AG09319 (cell line): ENCODE data around the gene CDC42BPB.

Experiments
- DNase-seq: peaks from one replicate; pipeline ENCODE4 v3.0.0-alpha.2; 2010; ENCODE audit warnings: low read depth; ENCODE audit errors: extremely low read depth
- TF ChIP-seq, protein P1 (sequence below): IDR thresholded peaks from 2 replicates; pipeline ENCODE4 v1.5.1; 2011; ENCODE audit warnings: low read depth, mild to moderate bottlenecking, inconsistent platforms, low read length, moderate library complexity

The CDC42BPB gene

DNA sequence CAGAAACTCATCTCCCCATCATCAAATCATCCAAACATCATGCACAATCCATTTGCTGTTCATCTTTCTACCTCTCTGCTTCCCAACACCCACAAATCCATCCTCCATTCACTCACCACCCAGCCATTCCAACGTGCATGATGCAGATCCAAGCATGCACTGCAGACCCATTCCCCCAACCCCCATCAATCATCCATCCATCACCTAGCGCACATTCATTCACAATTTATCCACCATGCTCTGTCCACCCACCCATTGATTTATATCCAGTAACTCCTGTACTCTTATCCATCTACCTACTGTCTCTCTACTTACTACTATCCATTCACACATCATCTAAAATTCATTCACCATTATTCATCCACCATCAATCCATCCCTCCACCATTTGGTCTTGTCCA, 138.9 kb downstream of the CDC42BPB start:
- DNase-seq = no peak
- TF ChIP-seq, protein P1, sequence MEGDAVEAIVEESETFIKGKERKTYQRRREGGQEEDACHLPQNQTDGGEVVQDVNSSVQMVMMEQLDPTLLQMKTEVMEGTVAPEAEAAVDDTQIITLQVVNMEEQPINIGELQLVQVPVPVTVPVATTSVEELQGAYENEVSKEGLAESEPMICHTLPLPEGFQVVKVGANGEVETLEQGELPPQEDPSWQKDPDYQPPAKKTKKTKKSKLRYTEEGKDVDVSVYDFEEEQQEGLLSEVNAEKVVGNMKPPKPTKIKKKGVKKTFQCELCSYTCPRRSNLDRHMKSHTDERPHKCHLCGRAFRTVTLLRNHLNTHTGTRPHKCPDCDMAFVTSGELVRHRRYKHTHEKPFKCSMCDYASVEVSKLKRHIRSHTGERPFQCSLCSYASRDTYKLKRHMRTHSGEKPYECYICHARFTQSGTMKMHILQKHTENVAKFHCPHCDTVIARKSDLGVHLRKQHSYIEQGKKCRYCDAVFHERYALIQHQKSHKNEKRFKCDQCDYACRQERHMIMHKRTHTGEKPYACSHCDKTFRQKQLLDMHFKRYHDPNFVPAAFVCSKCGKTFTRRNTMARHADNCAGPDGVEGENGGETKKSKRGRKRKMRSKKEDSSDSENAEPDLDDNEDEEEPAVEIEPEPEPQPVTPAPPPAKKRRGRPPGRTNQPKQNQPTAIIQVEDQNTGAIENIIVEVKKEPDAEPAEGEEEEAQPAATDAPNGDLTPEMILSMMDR = no peak

DNA sequence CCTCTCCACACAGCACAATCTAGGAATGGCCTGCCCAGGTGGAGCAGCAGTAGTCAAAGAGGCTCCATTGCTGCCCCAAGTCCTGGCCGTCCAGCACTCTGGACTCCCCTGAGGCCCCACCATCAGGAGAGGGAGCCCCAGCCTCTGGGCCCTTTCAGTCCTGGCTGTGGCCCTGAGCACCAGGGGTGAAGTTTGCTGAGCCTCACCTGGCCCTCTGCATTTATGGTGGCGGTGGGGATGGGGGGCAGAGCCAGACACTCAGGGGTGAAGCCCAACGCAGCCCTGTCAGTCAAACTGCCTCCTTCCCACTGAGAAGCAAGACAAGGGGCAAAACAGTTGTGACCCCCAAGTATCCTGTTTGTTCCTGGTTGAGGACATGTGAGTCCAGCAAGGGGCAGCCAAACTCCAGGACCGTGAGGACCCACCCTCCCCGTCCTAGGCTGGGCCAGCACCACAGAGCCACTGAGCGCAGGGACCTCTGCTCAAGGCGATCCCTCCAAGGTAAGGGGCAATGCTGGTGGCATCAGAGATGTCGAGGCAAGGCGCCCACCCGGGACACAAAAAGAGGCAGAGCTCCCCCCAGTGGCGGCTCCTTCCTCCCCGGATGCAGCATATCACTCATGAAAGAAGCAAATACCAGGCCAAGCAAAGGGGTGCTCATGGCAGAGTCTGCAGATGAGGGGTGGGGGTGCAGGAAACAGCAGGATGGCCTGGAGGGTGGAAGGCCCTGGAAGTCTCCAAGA, 139.7 kb downstream of the CDC42BPB start:
- TF ChIP-seq, protein P1 = peak; percentile 78

DNA sequence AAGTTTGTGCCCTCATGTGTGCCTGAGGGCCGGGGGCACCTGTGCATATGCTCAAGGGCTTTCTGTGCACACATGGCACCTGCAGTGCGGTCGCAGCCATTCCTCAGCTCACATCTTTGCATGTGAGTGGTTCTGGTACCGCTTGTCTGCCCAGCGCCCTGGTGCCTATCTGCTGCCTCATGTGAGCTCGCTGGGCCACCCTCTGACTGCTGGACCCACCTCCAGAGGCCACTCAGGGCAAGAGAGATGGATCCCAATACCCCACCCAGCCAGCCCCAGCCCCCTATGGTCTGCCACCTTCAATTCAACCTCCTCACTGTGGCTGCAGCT, 140.3 kb downstream of the CDC42BPB start:
- TF ChIP-seq, protein P1 = no peak
- DNase-seq = no peak

More for the DNA sequence above, 139.7 kb downstream of the CDC42BPB start:
- DNase-seq = no peak

DNA sequence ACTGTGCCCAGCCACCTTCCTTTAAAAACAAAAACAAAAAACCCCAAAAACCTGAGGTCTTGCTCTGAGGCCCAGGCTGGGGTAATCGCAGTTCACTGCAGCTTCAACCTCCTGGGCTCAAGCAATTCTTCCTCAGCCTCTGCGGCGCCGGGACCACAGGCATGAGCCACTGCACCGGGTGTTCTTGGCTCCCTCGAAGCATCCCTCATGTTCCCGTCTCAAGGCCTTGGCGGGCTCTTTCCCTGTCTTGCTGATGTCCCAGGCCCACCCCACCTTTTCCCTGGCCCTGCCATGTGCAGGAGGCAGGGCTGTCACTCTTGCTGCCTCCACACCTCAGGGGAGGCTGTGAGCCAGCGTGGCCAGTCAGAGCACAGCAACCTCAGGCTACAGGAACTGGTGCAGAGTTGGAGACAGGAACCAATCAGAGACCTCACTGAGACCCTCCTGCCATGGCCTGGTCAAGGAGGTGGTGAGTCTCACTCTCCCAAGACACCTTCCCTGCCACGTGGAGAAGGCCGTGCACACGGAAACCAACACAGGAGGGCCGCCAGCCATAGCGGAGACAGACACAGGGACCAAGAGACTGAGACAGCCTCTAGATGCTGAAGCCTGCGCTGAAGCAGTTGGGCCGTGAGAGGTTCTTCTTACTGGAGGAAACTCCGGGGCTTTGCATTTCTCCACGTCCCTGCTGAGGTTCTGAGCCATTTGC, 140.8 kb downstream of the CDC42BPB start:
- no peak for DNase-seq
- TF ChIP-seq, protein P1 = no peak

DNA sequence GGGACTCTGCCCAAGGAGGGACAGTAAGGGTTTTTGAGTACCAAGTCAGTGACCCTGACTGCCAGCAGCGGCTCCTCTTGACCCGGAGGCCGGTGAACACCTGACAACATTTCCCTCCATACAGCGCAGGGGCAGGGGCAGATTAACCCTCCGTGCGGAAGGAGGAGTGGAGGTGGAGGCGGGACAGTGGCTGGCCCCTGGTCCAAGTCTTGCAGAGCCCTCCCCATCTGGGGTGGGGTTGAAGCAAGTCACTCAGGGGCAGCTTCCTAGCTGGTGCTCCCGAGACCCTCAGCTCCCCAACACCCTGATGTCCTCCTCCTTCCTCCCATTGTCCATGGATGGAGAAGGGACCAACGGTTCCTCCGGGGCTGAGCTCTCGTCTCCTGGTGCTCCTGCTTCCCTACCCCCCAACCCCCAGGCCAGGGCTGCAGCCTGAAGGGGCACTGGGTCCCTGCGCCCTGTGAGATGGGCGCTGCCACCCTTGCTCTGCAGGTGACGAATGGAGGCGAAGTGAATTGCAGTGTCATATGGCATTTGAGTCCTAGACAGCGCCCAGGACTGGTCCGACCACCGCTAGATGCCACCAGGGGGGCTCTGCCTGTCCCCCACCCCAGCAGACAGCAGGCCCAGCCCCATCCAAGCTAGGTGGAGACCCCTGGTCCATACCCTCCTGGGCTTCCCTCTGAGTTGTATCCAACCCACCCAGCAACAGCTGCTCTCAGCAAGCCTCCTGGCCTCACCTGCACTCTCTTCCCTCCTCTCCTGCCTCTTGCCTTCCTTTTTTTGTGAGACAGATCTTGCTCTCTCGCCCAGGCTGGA, 141.8 kb downstream of the CDC42BPB start:
- TF ChIP-seq, protein P1 = no peak

DNA sequence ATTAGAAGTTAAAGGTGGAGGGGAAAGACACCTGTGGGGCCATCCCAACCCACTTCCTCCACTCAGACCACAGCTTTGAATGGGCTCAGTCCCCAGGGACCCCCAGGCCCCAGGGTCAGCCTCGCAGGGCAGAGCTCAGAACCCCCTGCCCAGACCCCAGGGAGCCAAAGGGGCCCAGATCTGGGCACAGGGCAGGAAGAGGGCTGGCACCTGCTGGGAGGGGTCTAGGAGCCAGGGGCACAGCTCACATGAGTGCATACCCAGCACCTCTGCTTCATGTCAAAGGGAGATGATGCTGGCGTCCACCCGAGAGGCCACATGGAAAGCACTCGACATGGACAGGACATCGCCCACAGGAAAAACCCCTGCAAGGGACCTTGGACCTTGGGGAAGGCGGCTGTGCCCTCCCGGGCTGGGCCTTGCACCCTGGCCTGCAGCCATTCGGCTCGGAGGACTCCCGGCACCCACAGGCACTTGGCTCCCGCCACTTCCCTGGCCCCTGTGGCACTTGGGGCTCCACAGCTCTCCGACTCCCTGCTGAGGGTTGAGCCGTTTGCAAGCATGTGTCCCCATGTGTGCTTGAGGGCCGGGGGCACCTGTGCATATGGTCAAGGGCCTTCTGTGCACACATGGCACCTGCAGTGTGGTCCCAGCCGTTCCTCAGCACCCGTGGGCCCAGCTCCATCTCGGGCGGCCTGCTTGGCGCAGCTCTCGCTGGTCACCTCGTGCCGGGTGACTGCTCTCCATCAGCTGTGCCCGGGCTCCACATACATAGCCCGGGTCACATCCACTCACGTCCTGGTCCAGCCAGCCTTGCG, 142.7 kb downstream of the CDC42BPB start:
- DNase-seq = no peak
- TF ChIP-seq, protein P1 = no peak

More for the DNA sequence above, 141.8 kb downstream of the CDC42BPB start:
- no peak for DNase-seq
